Muscle layer of colon (tissue), 2 donors: Measurements from ENCODE around the gene SPPL3.
"Not testable (repeated sequence)": the region's sequence is repeated elsewhere in the genome, so short reads cannot be mapped to it uniquely, and the experiment has no call there.

Experiments
- H3K27ac ChIP-seq: one replicate; pipeline ENCODE4 v1.7.0; 2013; ENCODE audit warnings: low read depth, mild to moderate bottlenecking, low read length, moderate library complexity
- H3K27me3 ChIP-seq, 2 donors: one replicate each; pipeline ENCODE4 v1.7.0; 2013; ENCODE audit warnings: low read length in 2 of 2, mild to moderate bottlenecking in 2 of 2; ENCODE audit not compliant: insufficient read depth in 2 of 2, control insufficient read depth in 1 of 2
- H3K36me3 ChIP-seq: one replicate; pipeline ENCODE4 v1.7.0; 2013; ENCODE audit warnings: mild to moderate bottlenecking, low read length; ENCODE audit not compliant: insufficient read depth
- H3K4me1 ChIP-seq: one replicate; pipeline ENCODE4 v1.7.0; 2013; ENCODE audit warnings: mild to moderate bottlenecking, low read length; ENCODE audit not compliant: insufficient read depth
- H3K4me3 ChIP-seq, 2 donors: one replicate each; pipeline ENCODE4 v1.7.0; 2013; ENCODE audit warnings: low read length in 2 of 2, low read depth in 1 of 2, mild to moderate bottlenecking in 1 of 2, moderate library complexity in 1 of 2
- H3K9ac ChIP-seq: one replicate; pipeline ENCODE4 v1.7.0; 2013; ENCODE audit warnings: low read length
- H3K9me3 ChIP-seq: one replicate; pipeline ENCODE4 v1.7.0; 2013; ENCODE audit warnings: mild to moderate bottlenecking, low read length
- donor health status: abdominal sarcoma.
- donor health status: Adenocarcinoma of cecum.

Gene SPPL3

GRCh38 chr12:120735181-120735580, 169.0 kb downstream of the SPPL3 start:
- Histone ChIP-seq H3K9ac (no peak overlapping the region), H3K27me3 (no peaks in the 10 kb centered on the region), H3K4me1 (no peaks in the 10 kb centered on the region), H3K27ac (no peak overlapping the region), H3K9me3 (no peaks in the 10 kb centered on the region), H3K4me3 (no peak overlapping the region), H3K36me3 (peaks cover 12% of the 10 kb centered on the region)

DNA sequence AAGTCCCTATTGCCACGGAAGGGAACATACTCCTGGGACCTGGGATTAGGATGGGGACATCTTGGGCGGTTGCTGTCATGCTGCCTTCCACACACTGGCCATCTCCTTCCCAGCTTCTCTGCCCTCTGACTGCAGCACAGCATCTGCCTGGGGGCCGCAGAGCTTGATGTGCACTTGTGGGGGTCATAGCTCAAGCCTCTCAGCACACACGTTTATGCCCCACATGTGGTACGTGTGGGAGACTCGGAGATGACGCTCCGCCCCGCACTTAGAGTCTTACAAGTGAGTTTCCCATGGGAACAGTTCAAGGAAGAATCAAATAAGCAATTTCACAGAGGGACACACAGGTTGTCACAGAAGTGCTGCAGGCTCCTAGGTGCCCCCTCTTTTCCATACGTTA, 169.9 kb downstream of the SPPL3 start:
- H3K36me3 ChIP-seq, result peaks cover 14% of the 10 kb centered on the region
- no peak overlapping the region for H3K9ac ChIP-seq
- H3K9me3 ChIP-seq, result no peaks in the 10 kb centered on the region
- H3K27me3 ChIP-seq, result no peaks in the 10 kb centered on the region
- no peak overlapping the region for H3K27ac ChIP-seq
- no peak overlapping the region for H3K4me3 ChIP-seq
- H3K4me1 ChIP-seq, result no peaks in the 10 kb centered on the region

DNA sequence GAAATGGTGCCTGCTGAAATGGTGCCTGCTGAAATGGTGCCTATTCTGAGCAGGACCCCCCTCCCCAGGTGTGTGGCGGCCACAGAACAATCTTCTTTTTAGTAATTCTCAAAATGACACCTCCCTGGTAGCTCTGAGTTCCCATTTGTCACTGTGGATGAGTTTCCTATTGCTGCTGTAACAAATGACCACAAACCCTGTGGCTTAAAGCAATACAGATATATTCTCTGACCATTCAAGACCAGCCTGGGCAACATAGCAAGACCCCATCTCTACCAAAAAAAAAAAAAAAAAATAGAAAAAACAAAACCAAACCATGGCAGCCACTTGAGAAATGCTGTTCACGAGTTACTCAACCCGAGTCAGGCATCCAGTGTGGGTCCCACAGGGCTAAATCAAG, 170.6 kb downstream of the SPPL3 start:
- no peaks in the 10 kb centered on the region for H3K4me1 ChIP-seq
- H3K4me3 ChIP-seq, result no peak overlapping the region
- no peak overlapping the region for H3K9ac ChIP-seq
- no peaks in the 10 kb centered on the region for H3K27me3 ChIP-seq
- peaks cover 14% of the 10 kb centered on the region for H3K36me3 ChIP-seq
- H3K27ac ChIP-seq, result no peak overlapping the region
- H3K9me3 ChIP-seq, result no peaks in the 10 kb centered on the region

DNA sequence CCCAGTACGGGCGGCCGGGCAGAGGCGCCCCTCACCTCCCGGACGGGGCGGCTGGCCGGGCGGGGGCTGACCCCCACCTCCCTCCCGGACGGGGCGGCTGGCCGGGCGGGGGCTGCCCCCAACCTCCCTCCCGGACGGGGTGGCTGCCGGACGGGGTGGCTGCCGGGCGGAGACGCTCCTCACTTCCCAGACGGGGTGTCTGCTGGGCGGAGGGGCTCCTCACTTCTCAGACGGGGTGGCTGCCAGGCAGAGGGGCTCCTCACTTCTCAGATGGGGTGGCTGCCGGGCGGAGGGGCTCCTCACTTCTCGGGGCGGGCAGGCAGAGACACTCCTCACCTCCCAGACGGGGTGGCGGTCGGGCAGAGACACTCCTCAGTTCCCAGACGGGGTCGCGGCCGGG, 172.0 kb downstream of the SPPL3 start:
- not testable (repeated sequence) for H3K9ac ChIP-seq, H3K4me3 ChIP-seq, H3K27me3 ChIP-seq, H3K4me1 ChIP-seq, H3K27ac ChIP-seq, H3K9me3 ChIP-seq
- peaks cover 14% of the 10 kb centered on the region for H3K36me3 ChIP-seq

DNA sequence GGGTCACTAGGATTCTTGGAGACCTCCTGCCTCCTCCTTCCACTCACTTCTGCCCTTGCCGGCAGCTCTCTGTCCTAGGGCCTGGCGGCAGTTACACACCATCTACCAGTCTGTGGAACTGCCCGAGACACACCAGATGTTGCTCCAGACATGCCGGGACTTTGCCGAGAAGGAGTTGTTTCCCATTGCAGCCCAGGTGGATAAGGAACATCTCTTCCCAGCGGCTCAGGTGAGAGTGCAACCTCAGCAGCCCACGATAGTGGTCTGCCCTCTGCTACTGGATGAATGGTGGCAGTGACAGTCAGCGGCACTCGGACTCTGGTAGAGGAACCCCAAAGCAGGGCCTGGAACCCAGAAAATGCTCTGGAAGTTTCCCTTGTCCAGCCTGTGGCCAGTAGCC, 177.2 kb downstream of the SPPL3 start:
- H3K9me3 ChIP-seq, result no peaks in the 10 kb centered on the region
- no peak overlapping the region for H3K4me3 ChIP-seq
- H3K9ac ChIP-seq, result no peak overlapping the region
- H3K36me3 ChIP-seq, result peaks cover 31% of the 10 kb centered on the region
- peaks cover 8% of the 10 kb centered on the region for H3K4me1 ChIP-seq
- H3K27me3 ChIP-seq, result no peaks in the 10 kb centered on the region
- no peak overlapping the region for H3K27ac ChIP-seq

DNA sequence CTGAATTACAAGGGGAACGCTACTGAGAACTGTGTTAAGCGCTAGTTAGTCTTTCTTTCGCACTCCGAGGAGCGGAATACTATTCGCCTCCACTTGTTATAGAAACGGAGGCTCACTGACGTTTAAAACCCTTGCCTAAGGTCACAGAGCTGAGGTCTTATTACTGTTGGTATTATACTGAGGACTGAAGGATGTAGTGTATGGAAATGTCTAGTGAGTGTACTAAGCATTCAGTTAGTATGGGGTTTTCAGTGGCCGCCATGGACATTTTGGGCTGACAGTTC, 177.7 kb downstream of the SPPL3 start:
- H3K9ac ChIP-seq, result peak overlapping the region; percentile 80
- no peaks in the 10 kb centered on the region for H3K27me3 ChIP-seq
- H3K4me1 ChIP-seq, result peaks cover 8% of the 10 kb centered on the region
- H3K36me3 ChIP-seq, result peaks cover 36% of the 10 kb centered on the region
- no peaks in the 10 kb centered on the region for H3K9me3 ChIP-seq
- peak overlapping the region; percentile 57 to 77 for H3K4me3 ChIP-seq
- peak overlapping the region; percentile 63 for H3K27ac ChIP-seq

DNA sequence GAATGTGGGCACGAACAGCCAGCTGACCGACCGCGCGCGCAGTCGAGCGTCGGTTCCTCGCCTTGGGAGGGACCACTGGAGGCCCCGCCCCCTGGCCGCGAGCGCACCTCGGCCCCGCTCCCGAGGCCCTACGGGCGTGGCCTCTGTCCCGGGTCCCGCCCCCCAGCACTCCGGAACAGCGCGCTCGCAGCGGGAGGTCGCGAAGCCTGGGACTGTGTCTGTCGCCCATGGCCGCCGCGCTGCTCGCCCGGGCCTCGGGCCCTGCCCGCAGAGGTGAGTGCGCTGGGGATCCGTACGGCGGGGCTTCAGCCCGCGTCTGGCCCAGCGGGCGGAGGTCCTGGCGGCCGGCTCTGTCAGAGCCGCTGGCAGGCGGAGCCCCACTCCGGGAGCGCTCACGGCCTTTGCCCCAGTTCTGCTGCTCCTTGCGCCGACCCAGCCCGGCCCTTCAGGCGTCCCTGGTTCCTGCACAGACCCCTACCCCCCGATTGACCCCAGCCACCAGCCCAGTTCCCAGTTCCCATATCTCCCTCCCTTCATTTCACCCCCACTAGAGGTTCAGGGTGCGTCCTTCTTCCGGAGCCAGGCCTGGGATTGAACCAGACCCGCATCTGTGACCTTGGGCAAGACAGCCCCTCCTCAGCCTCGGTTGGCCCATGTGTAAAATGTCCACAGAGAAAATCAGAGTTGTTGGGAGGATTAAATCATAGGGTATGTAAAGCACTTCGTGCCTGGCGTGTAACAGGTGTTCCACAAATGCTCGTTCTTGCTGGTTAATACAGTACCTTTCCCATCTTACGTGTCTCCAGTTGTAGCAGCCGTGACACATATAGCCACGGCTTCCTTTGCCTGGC, 178.3 kb downstream of the SPPL3 start, which contains the start of gene ACADS:
TSS of gene ACADS (plus strand) at position 168 of the 851 bp plus-strand sequence. CDS start at position 228, 60 bp downstream.
- Histone ChIP-seq H3K9me3 (no peaks in the 10 kb centered on the region), H3K36me3 (peaks cover 41% of the 10 kb centered on the region), H3K4me3 (peak within 1 kb of the TSS; percentile 57 to 77), H3K9ac (peak within 1 kb of the TSS; percentile 80), H3K27me3 (no peaks in the 10 kb centered on the region), H3K27ac (peak within 1 kb of the TSS; percentile 63), H3K4me1 (peaks cover 12% of the 10 kb centered on the region)

GRCh38 chr12:120725151-120725658, 179.0 kb downstream of the SPPL3 start:
- no peaks in the 10 kb centered on the region for H3K27me3 ChIP-seq
- H3K4me3 ChIP-seq, result peak overlapping the region; percentile 49 to 57
- H3K9ac ChIP-seq, result peak overlapping the region; percentile 75
- peak overlapping the region; percentile 63 for H3K27ac ChIP-seq
- H3K36me3 ChIP-seq, result peaks cover 41% of the 10 kb centered on the region
- H3K9me3 ChIP-seq, result no peaks in the 10 kb centered on the region
- peaks cover 14% of the 10 kb centered on the region for H3K4me1 ChIP-seq

DNA sequence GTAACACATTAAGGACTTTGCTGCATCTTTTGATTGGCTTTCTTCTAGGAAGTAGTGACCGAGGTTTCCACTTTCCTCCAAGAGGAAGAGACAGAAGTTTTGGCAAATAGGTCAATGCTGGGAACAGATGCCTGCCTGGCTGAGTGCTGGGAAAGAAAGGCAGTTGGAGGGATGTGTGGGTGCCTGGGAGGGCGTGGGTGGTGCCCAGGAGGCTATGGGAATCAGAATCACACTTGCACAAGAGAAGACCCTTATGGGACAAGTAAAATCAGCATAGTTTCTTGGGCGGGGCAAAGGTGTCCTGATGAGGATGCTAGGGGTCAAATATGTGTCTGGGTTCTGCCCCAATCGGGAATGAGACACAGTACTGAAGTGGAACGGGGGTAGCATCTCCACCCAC, 179.4 kb downstream of the SPPL3 start:
- Histone ChIP-seq H3K4me1 (peaks cover 14% of the 10 kb centered on the region), H3K4me3 (peak overlapping the region in 1 of 2 donors; percentile 57), H3K36me3 (peaks cover 44% of the 10 kb centered on the region), H3K9ac (peak overlapping the region; percentile 75), H3K9me3 (no peaks in the 10 kb centered on the region), H3K27ac (no peak overlapping the region), H3K27me3 (no peaks in the 10 kb centered on the region)

- Histone ChIP-seq H3K9ac (no peak overlapping the region), H3K4me1 (peaks cover 14% of the 10 kb centered on the region), H3K36me3 (peaks cover 62% of the 10 kb centered on the region)
These were observed 181.4 kb downstream of the SPPL3 start for GRCh38 chr12:120722784-120723183.

GRCh38 chr12:120721866-120722265, 182.3 kb downstream of the SPPL3 start:
- H3K27me3 ChIP-seq, result no peaks in the 10 kb centered on the region
- H3K9ac ChIP-seq, result no peak overlapping the region
- no peaks in the 10 kb centered on the region for H3K9me3 ChIP-seq
- peaks cover 14% of the 10 kb centered on the region for H3K4me1 ChIP-seq
- H3K4me3 ChIP-seq, result no peak overlapping the region
- peaks cover 67% of the 10 kb centered on the region for H3K36me3 ChIP-seq
- no peak overlapping the region for H3K27ac ChIP-seq

More at GRCh38 chr12:120722784-120723183, 181.4 kb downstream of the SPPL3 start:
- H3K9me3 ChIP-seq, result no peaks in the 10 kb centered on the region
- H3K27me3 ChIP-seq, result no peaks in the 10 kb centered on the region
- no peak overlapping the region for H3K27ac ChIP-seq
- H3K4me3 ChIP-seq, result no peak overlapping the region
